Mesenchymal stem cell (in vitro differentiated cells and primary cell): Measurements from ENCODE around the gene DYNLRB1.

Experiments
- DNase-seq: peaks from one replicate; pipeline ENCODE4 v3.0.0-alpha.2; 2013
- H2AFZ ChIP-seq: one replicate; pipeline ENCODE4 v1.6.1; 2013; ENCODE audit warnings: low read depth, mild to moderate bottlenecking, control low read depth, inconsistent platforms, low read length, moderate library complexity
- H2AK5ac ChIP-seq: 2 replicates; pipeline ENCODE4 v1.6.1; 2013; ENCODE audit warnings: low read length, moderate library complexity, mild to moderate bottlenecking, inconsistent platforms; ENCODE audit not compliant: severe bottlenecking
- H2BK120ac ChIP-seq: one replicate; pipeline ENCODE4 v1.6.1; 2013; ENCODE audit warnings: low read depth, mild to moderate bottlenecking, inconsistent platforms, low read length, moderate library complexity
- H2BK12ac ChIP-seq, 2 experiments: one replicate each; pipeline ENCODE4 v1.6.1; 2013; ENCODE audit warnings: inconsistent platforms in 2 of 2, low read length in 2 of 2, mild to moderate bottlenecking in 2 of 2, moderate library complexity in 2 of 2, control low read depth in 1 of 2
- H2BK15ac ChIP-seq: one replicate; pipeline ENCODE4 v1.6.1; 2013; ENCODE audit warnings: mild to moderate bottlenecking, low read depth, inconsistent platforms; ENCODE audit not compliant: poor library complexity, severe bottlenecking
- H2BK5ac ChIP-seq: 2 replicates; pipeline ENCODE4 v1.6.1; 2013; ENCODE audit warnings: low read depth, mild to moderate bottlenecking, low read length, control low read depth, inconsistent platforms; ENCODE audit not compliant: poor library complexity, severe bottlenecking
- H3K14ac ChIP-seq, 2 experiments: one replicate each; pipeline ENCODE4 v1.6.1; 2013; ENCODE audit warnings: inconsistent platforms in 2 of 2, low read length in 2 of 2, control low read depth in 1 of 2, mild to moderate bottlenecking in 1 of 2, moderate library complexity in 1 of 2
- H3K18ac ChIP-seq, 2 experiments: one replicate each; pipeline ENCODE4 v1.6.1; 2013; ENCODE audit warnings: inconsistent platforms in 2 of 2, low read length in 2 of 2, control low read depth in 1 of 2, low read depth in 1 of 2, mild to moderate bottlenecking in 1 of 2
- H3K23ac ChIP-seq, 2 experiments: one replicate each; pipeline ENCODE4 v1.6.1; 2013; ENCODE audit warnings: inconsistent platforms in 2 of 2, low read length in 2 of 2, mild to moderate bottlenecking in 2 of 2, moderate library complexity in 2 of 2, control low read depth in 1 of 2
- H3K27ac ChIP-seq: 2 replicates; pipeline ENCODE4 v1.5.1; 2013; ENCODE audit warnings: mild to moderate bottlenecking, moderate library complexity, low read length, control low read depth, inconsistent platforms; ENCODE audit not compliant: poor library complexity, severe bottlenecking
- H3K27me3 ChIP-seq, 2 experiments: 2 replicates each; pipeline versions ENCODE4 v1.6.1 to v1.7.0; 2013; ENCODE audit warnings: low read length in 2 of 2, mild to moderate bottlenecking in 2 of 2, moderate library complexity in 2 of 2, control low read depth in 1 of 2, inconsistent platforms in 1 of 2; ENCODE audit not compliant: control insufficient read depth in 1 of 2, insufficient read depth in 1 of 2
- H3K36me3 ChIP-seq, 2 experiments: 2 replicates each; pipeline versions ENCODE4 v1.6.1 to v1.7.0; 2013; ENCODE audit warnings: low read length in 2 of 2, control low read depth in 1 of 2, inconsistent platforms in 1 of 2, low read depth in 1 of 2, mild to moderate bottlenecking in 1 of 2; ENCODE audit not compliant: insufficient read depth in 2 of 2, control insufficient read depth in 1 of 2
- H3K4ac ChIP-seq, 2 experiments: one replicate each; pipeline ENCODE4 v1.6.1; 2013; ENCODE audit warnings: inconsistent platforms in 2 of 2, low read length in 2 of 2, mild to moderate bottlenecking in 2 of 2, moderate library complexity in 2 of 2, control low read depth in 1 of 2, low read depth in 1 of 2
- H3K4me1 ChIP-seq: 2 replicates; pipeline ENCODE4 v1.6.1; 2013; ENCODE audit warnings: low read depth, low read length, control low read depth; ENCODE audit not compliant: control insufficient read depth, insufficient read depth
- H3K4me2 ChIP-seq: 2 replicates; pipeline ENCODE4 v1.6.1; 2013; ENCODE audit warnings: low read length, mild to moderate bottlenecking, inconsistent platforms; ENCODE audit not compliant: poor library complexity, severe bottlenecking
- H3K4me3 ChIP-seq, 2 experiments: 2 replicates each; pipeline versions ENCODE4 v1.5.1 to v1.7.0; 2013; ENCODE audit warnings: low read length in 2 of 2, mild to moderate bottlenecking in 2 of 2, control low read depth in 1 of 2, low read depth in 1 of 2; ENCODE audit not compliant: insufficient read depth in 1 of 2
- H3K79me1 ChIP-seq: replicated peaks from 2 replicates; pipeline ENCODE4 v1.6.1; 2013; ENCODE audit warnings: mild to moderate bottlenecking, control low read depth, low read length, inconsistent platforms; ENCODE audit not compliant: poor library complexity, severe bottlenecking
- H3K9ac ChIP-seq: 2 replicates; pipeline ENCODE4 v1.7.0; 2013; ENCODE audit warnings: mild to moderate bottlenecking, low read length, moderate library complexity
- H3K9me3 ChIP-seq: 2 replicates; pipeline ENCODE4 v1.7.0; 2013; ENCODE audit warnings: mild to moderate bottlenecking, low read length; ENCODE audit not compliant: control insufficient read depth
- H4K8ac ChIP-seq: one replicate; pipeline ENCODE4 v1.6.1; 2013; ENCODE audit warnings: inconsistent platforms, mild to moderate bottlenecking, low read length, moderate library complexity
- H4K91ac ChIP-seq: one replicate; pipeline ENCODE4 v1.6.1; 2013; ENCODE audit warnings: mild to moderate bottlenecking, low read length, inconsistent platforms
- WGBS: methylation state at CpG from one replicate; pipeline ENCODE4 v1.1.7; 2013; ENCODE audit warnings: mixed read lengths; 5-methylcytosine and 5-hydroxymethylcytosine counted together

DYNLRB1 gene

DNA sequence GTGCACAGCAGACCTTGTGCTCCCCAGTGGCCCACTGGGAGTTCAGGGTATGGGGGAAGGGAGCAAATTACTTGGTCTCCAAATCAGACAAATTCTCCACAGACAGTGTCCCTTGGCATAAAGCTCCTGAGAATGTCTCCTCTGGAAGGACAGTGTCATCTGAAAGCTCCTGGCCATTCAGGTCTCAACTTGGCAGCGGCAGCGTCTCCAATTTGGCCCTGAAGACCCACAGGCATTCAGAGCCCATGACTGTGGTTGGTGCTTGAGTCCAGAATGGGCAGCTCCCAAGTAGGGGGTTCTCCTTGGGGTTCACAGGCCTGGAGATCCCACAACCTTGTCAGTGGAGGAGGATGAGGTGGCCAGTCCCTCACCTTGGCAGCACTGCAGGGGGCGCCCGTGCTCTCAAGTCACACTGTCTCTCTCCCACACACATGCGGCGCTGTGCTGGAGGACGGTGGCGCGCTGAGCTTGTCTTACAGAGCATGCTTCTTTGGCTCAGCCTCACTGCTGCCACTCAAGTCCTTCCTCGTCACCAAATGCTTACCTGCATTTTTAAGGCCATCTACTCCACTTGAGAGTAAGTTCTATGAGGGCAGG, 20.7 kb downstream of the DYNLRB1 start:
- DNase-seq = peak; percentile 31
- Histone ChIP-seq H3K9me3 (no peaks in the 10 kb centered on the region), H3K4me3 (no peak overlapping the region), H3K9ac (no peak overlapping the region), H2BK5ac (no peak overlapping the region), H2AFZ (no peak overlapping the region), H3K18ac (no peak overlapping the region), H3K79me1 (peaks cover 41% of the 10 kb centered on the region), H3K23ac (no peak overlapping the region), H4K8ac (no peak overlapping the region), H2BK12ac (no peak overlapping the region), H3K4me1 (peaks cover 7% of the 10 kb centered on the region), H2BK15ac (no peak overlapping the region), H2AK5ac (no peak overlapping the region), H2BK120ac (no peak overlapping the region), H3K14ac (no peak overlapping the region), H3K4ac (no peak overlapping the region), H3K36me3 (peaks cover 89 to 91% of the 10 kb centered on the region in 2 experiments), H3K27ac (no peak overlapping the region), H3K4me2 (no peak overlapping the region), H3K27me3 (no peaks in the 10 kb centered on the region), H4K91ac (no peak overlapping the region)
- 84% methylated on average over 3 of the region's 10 CpGs for WGBS

DNA sequence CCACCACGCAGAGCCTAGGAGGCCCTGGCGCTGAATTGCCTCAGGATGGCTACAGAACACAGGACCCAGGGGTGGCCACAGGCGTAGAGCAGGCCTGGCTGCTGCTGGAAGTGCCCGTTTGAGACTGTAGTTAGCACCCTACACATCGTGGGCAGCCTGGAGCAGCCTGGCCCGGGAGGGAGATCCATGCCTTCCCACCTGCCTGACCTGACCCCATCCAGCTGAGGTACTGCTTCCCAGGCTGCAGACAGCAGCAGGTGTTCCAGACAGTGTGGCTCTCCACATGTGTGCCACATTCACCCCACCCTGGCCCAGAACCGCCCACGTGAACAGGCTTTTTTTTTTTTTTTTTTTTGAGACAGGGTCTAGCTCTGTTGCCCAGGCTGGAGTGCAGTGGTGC, 21.4 kb downstream of the DYNLRB1 start:
- no peak overlapping the region for H3K27ac ChIP-seq
- H3K4me2 ChIP-seq = no peak overlapping the region
- DNase-seq = no peak
- H2AK5ac ChIP-seq = no peak overlapping the region
- no peak overlapping the region for H3K14ac ChIP-seq
- no peak overlapping the region for H3K18ac ChIP-seq
- H2BK5ac ChIP-seq = no peak overlapping the region
- no peak overlapping the region for H2BK12ac ChIP-seq
- no peak overlapping the region for H3K9ac ChIP-seq
- no peak overlapping the region for H3K4me3 ChIP-seq
- H3K9me3 ChIP-seq = no peaks in the 10 kb centered on the region
- H3K79me1 ChIP-seq = peaks cover 38% of the 10 kb centered on the region
- WGBS = 96% methylated on average over 8 of the region's 8 CpGs
- no peak overlapping the region for H3K23ac ChIP-seq
- H2BK15ac ChIP-seq = no peak overlapping the region
- no peak overlapping the region for H2BK120ac ChIP-seq
- no peak overlapping the region for H4K91ac ChIP-seq
- peaks cover 3% of the 10 kb centered on the region for H3K4me1 ChIP-seq
- H3K4ac ChIP-seq = no peak overlapping the region
- H4K8ac ChIP-seq = no peak overlapping the region
- H2AFZ ChIP-seq = no peak overlapping the region
- H3K36me3 ChIP-seq = peaks cover 86 to 91% of the 10 kb centered on the region in 2 experiments
- H3K27me3 ChIP-seq = no peaks in the 10 kb centered on the region

DNA sequence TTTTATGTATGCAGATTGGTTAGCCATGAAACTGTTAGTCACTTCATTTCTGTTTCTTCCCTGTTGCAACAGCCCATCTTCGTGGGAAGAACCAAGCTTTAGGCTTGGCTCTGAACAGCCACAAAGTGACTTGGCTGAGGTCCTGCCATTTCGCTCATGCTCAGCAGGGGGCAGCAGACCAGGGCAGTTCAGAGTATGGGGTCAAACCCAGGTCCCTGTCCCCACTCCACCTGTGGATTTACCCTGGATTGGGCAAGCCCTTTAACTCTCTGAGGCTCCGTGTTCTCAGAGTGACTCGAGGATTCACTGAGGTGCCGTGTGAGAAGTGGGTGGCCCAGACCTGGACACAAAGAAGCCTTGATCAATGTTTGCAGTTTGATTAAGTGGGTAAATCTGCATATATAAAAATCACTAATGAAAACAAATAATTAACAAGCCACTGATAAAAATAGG, 22.5 kb downstream of the DYNLRB1 start:
- DNase-seq = peak; percentile 67
- Histone ChIP-seq H3K4me1 (no peaks in the 10 kb centered on the region), H3K9me3 (no peaks in the 10 kb centered on the region), H2AK5ac (no peak overlapping the region), H3K27ac (no peak overlapping the region), H3K23ac (no peak overlapping the region), H2BK5ac (no peak overlapping the region), H2BK12ac (no peak overlapping the region), H2BK120ac (no peak overlapping the region), H3K27me3 (no peaks in the 10 kb centered on the region), H3K36me3 (peaks cover 79 to 83% of the 10 kb centered on the region in 2 experiments), H3K4me3 (no peak overlapping the region), H3K79me1 (peaks cover 33% of the 10 kb centered on the region), H4K91ac (no peak overlapping the region), H3K4ac (no peak overlapping the region), H2AFZ (no peak overlapping the region), H3K14ac (no peak overlapping the region), H4K8ac (no peak overlapping the region), H3K18ac (no peak overlapping the region), H3K4me2 (no peak overlapping the region), H3K9ac (peak overlapping the region; percentile 61), H2BK15ac (no peak overlapping the region)
- 63% methylated on average over 5 of the region's 5 CpGs for WGBS

DNA sequence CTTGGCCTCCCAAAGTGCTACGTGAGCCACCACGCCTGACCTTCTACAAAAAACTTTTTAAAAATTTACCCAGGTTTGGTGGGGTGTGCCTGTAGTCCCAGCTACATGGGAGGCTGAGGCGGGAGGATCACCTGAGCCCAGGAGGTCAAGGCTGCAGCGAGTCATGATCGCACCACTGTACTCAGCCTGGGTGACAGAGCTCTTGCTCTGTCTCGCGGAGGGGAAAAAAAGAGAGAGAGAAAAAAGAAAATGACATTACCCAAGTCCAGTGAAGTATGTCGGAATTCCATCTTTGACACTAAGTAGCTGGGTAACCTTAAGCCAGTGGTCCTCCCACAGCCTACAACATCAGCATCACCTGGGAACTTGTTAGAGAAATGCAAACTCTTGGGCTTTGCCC, 23.5 kb downstream of the DYNLRB1 start:
- no peak overlapping the region for H2BK12ac ChIP-seq
- H3K14ac ChIP-seq = no peak overlapping the region
- no peak overlapping the region for H3K9ac ChIP-seq
- no peak overlapping the region for H3K18ac ChIP-seq
- H3K79me1 ChIP-seq = peaks cover 26% of the 10 kb centered on the region
- H3K4me1 ChIP-seq = peaks cover 3% of the 10 kb centered on the region
- peaks cover 74 to 75% of the 10 kb centered on the region in 2 experiments for H3K36me3 ChIP-seq
- no peak overlapping the region for H3K23ac ChIP-seq
- 96% methylated on average over 6 of the region's 8 CpGs for WGBS
- no peak overlapping the region for H2BK15ac ChIP-seq
- H3K4me3 ChIP-seq = no peak overlapping the region
- no peak overlapping the region for H4K91ac ChIP-seq
- H3K27me3 ChIP-seq = no peaks in the 10 kb centered on the region
- no peak overlapping the region for H3K4ac ChIP-seq
- H2AFZ ChIP-seq = no peak overlapping the region
- H4K8ac ChIP-seq = no peak overlapping the region
- no peak overlapping the region for H2AK5ac ChIP-seq
- H2BK5ac ChIP-seq = no peak overlapping the region
- H3K4me2 ChIP-seq = no peak overlapping the region
- no peaks in the 10 kb centered on the region for H3K9me3 ChIP-seq
- H2BK120ac ChIP-seq = no peak overlapping the region
- no peak for DNase-seq
- H3K27ac ChIP-seq = no peak overlapping the region
